H9 (cell line): Measurements from ENCODE around the gene SLC1A7. TPM values are rescaled to one million over a fixed set of nuclear protein-coding genes. Genes with fewer than 3 reads are reported as not detected.

Experiments
- DNase-seq: peaks from one replicate; pipeline ENCODE4 v3.0.0-alpha.2; 2017
- H2AFZ ChIP-seq: one replicate; pipeline ENCODE4 v1.6.1; 2013; ENCODE audit warnings: mild to moderate bottlenecking, low read length, control low read depth, moderate library complexity
- H2AK5ac ChIP-seq: 2 replicates; pipeline ENCODE4 v1.6.1; 2013; ENCODE audit warnings: low read length, control low read depth, mixed read lengths; ENCODE audit not compliant: insufficient read length
- H2BK120ac ChIP-seq: one replicate; pipeline ENCODE4 v1.6.1; 2013; ENCODE audit warnings: low read depth, mild to moderate bottlenecking, low read length, control low read depth, inconsistent platforms; ENCODE audit not compliant: poor library complexity, severe bottlenecking
- H2BK12ac ChIP-seq: 2 replicates; pipeline ENCODE4 v1.6.1; 2013; ENCODE audit warnings: low read length, control low read depth, mixed read lengths, low read depth; ENCODE audit not compliant: insufficient read length
- H2BK15ac ChIP-seq: 2 replicates; pipeline ENCODE4 v1.6.1; 2013; ENCODE audit warnings: low read depth, low read length, control low read depth
- H2BK20ac ChIP-seq: one replicate; pipeline ENCODE4 v1.6.1; 2013; ENCODE audit warnings: low read depth, mild to moderate bottlenecking, low read length, control low read depth, inconsistent platforms; ENCODE audit not compliant: poor library complexity, severe bottlenecking
- H2BK5ac ChIP-seq: 2 replicates; pipeline ENCODE4 v1.6.1; 2013; ENCODE audit warnings: low read length, control low read depth, mixed read lengths; ENCODE audit not compliant: insufficient read length
- H3K14ac ChIP-seq: 2 replicates; pipeline ENCODE4 v1.6.1; 2013; ENCODE audit warnings: low read length, control low read depth; ENCODE audit not compliant: insufficient read depth
- H3K18ac ChIP-seq: 2 replicates; pipeline ENCODE4 v1.6.1; 2013; ENCODE audit warnings: low read depth, mild to moderate bottlenecking, mixed read lengths, low read length, control low read depth; ENCODE audit not compliant: insufficient read length
- H3K23ac ChIP-seq: 2 replicates; pipeline ENCODE4 v1.6.1; 2013; ENCODE audit warnings: low read length, control low read depth, mixed read lengths, low read depth; ENCODE audit not compliant: insufficient read length
- H3K23me2 ChIP-seq: 2 replicates; pipeline ENCODE4 v1.6.1; 2013; ENCODE audit warnings: low read depth, mild to moderate bottlenecking, mixed read lengths, low read length, control low read depth; ENCODE audit not compliant: insufficient read length, poor library complexity, severe bottlenecking
- H3K27ac ChIP-seq: 2 replicates; pipeline ENCODE4 v1.5.1; 2013; ENCODE audit warnings: low read length, control low read depth, mixed read lengths, low read depth; ENCODE audit not compliant: insufficient read length
- H3K27me3 ChIP-seq: 2 replicates; pipeline ENCODE4 v1.6.1; 2013; ENCODE audit warnings: low read length, control low read depth, inconsistent platforms; ENCODE audit not compliant: insufficient read depth
- H3K4ac ChIP-seq: 2 replicates; pipeline ENCODE4 v1.6.1; 2013; ENCODE audit warnings: low read depth, mild to moderate bottlenecking, control low read depth, inconsistent platforms, low read length, moderate library complexity
- H3K4me1 ChIP-seq: 2 replicates; pipeline ENCODE4 v1.6.1; 2013; ENCODE audit warnings: low read length, control low read depth, inconsistent platforms; ENCODE audit not compliant: insufficient read depth
- H3K4me2 ChIP-seq: 2 replicates; pipeline ENCODE4 v1.6.1; 2013; ENCODE audit warnings: low read length, control low read depth, mixed read lengths; ENCODE audit not compliant: insufficient read length, insufficient read depth
- H3K56ac ChIP-seq: 2 replicates; pipeline ENCODE4 v1.6.1; 2013; ENCODE audit warnings: low read depth, mild to moderate bottlenecking, mixed read lengths, low read length, control low read depth; ENCODE audit not compliant: insufficient read length
- H3K79me1 ChIP-seq: 2 replicates; pipeline ENCODE4 v1.6.1; 2013; ENCODE audit warnings: low read depth, mild to moderate bottlenecking, moderate library complexity, low read length, control low read depth, inconsistent platforms; ENCODE audit not compliant: insufficient read depth, poor library complexity, severe bottlenecking
- H3K79me2 ChIP-seq: 2 replicates; pipeline ENCODE4 v1.6.1; 2013; ENCODE audit warnings: low read length, control low read depth, inconsistent platforms; ENCODE audit not compliant: insufficient read depth
- H3K9ac ChIP-seq: 2 replicates; pipeline ENCODE4 v1.6.1; 2013; ENCODE audit warnings: low read length, control low read depth, mixed read lengths; ENCODE audit not compliant: insufficient read length; ENCODE audit errors: extremely low read depth
- H3K9me3 ChIP-seq: one replicate; pipeline ENCODE4 v1.6.1; 2013; ENCODE audit warnings: low read depth, low read length, inconsistent platforms; ENCODE audit not compliant: control insufficient read depth
- H3T11ph ChIP-seq: one replicate; pipeline ENCODE4 v1.6.1; 2013; ENCODE audit warnings: mild to moderate bottlenecking, low read length, control low read depth, inconsistent platforms
- H4K20me1 ChIP-seq: one replicate; pipeline ENCODE4 v1.6.1; 2013; ENCODE audit not compliant: control insufficient read depth, insufficient read length, insufficient read depth
- H4K5ac ChIP-seq: 2 replicates; pipeline ENCODE4 v1.6.1; 2013; ENCODE audit warnings: low read depth, mild to moderate bottlenecking, mixed read lengths, low read length, control low read depth; ENCODE audit not compliant: insufficient read length
- H4K8ac ChIP-seq: replicated peaks from 2 replicates; pipeline ENCODE4 v1.6.1; 2013; ENCODE audit warnings: low read length, control low read depth, mixed read lengths, low read depth; ENCODE audit not compliant: insufficient read length
- H4K91ac ChIP-seq: 2 replicates; pipeline ENCODE4 v1.6.1; 2013; ENCODE audit warnings: low read depth, mild to moderate bottlenecking, moderate library complexity, mixed read lengths, low read length, control low read depth; ENCODE audit not compliant: insufficient read length
- H3K27ac Mint-ChIP-seq, 3 experiments: 2 replicates in 2 of 3; 3 replicates in 1 of 3; pipeline ENCODE4 v1.8.0; 2020 to 2021; ENCODE audit warnings: mixed read lengths in 3 of 3, mild to moderate bottlenecking in 1 of 3, moderate library complexity in 1 of 3
- H3K27me3 Mint-ChIP-seq: 2 replicates; pipeline ENCODE4 v1.8.0; 2021; ENCODE audit warnings: low read depth, mild to moderate bottlenecking, moderate library complexity, mixed read lengths
- H3K36me3 Mint-ChIP-seq, 3 experiments: 2 replicates in 2 of 3; 3 replicates in 1 of 3; pipeline ENCODE4 v1.8.0; 2020 to 2021; ENCODE audit warnings: low read depth in 3 of 3, mixed read lengths in 3 of 3; ENCODE audit not compliant: insufficient read depth in 1 of 3
- H3K4me1 Mint-ChIP-seq, 2 experiments: 2 replicates each; pipeline ENCODE4 v1.8.0; 2020; ENCODE audit warnings: mixed read lengths in 2 of 2
- H3K4me3 Mint-ChIP-seq, 2 experiments: 2 replicates in 1 of 2; 3 replicates in 1 of 2; pipeline ENCODE4 v1.8.0; 2020 to 2021; ENCODE audit warnings: mild to moderate bottlenecking in 2 of 2, mixed read lengths in 2 of 2, moderate library complexity in 1 of 2
- H3K9me3 Mint-ChIP-seq, 2 experiments: 2 replicates in 1 of 2; 3 replicates in 1 of 2; pipeline ENCODE4 v1.8.0; 2020; ENCODE audit warnings: mild to moderate bottlenecking in 2 of 2, mixed read lengths in 2 of 2, moderate library complexity in 1 of 2
- CTCF ChIP-seq: fragments of 200-600 bp; sonication (generic); conservative IDR thresholded peaks from 3 replicates; pipeline ENCODE4 v1.8.0; 2021; ENCODE audit warnings: antibody characterized with exemption, mild to moderate bottlenecking
- WGBS: extraction: QIAGEN DNeasy Blood & Tissue Kit; methylation state at CpG from one replicate; pipeline ENCODE4 v1.1.7; 2013; ENCODE audit warnings: missing lambda C conversion rate, low lambda C conversion rate, mixed read lengths; ENCODE audit not compliant: insufficient read length; ENCODE audit errors: extremely low coverage; 5-methylcytosine and 5-hydroxymethylcytosine counted together
- total RNA-seq: library from RNA; stranded (reverse); gene quantifications from 2 replicates; pipeline ENCODE4 v1.2.1, GENCODE V29; 2021

Gene SLC1A7
- total RNA-seq, 1 experiment from 2014 or later = not detected

- H3K4ac ChIP-seq = no peak overlapping the region
- H2BK120ac ChIP-seq = no peak overlapping the region
- H3K56ac ChIP-seq = no peak overlapping the region
- no CpG with 5 or more reads among the region's 8 CpGs for WGBS
- no peak overlapping the region for H3K27ac ChIP-seq
- no peak overlapping the region for H2BK15ac ChIP-seq
- no peak overlapping the region for H2BK12ac ChIP-seq
- Mint-ChIP-seq H3K4me3 (no peak overlapping the region), H3K27me3 (peaks cover 11% of the 10 kb centered on the region), H3K4me1 (peaks cover 14 to 33% of the 10 kb centered on the region in 2 experiments), H3K27ac (no peak overlapping the region), H3K9me3 (no peaks in the 10 kb centered on the region), H3K36me3 (no peaks in the 10 kb centered on the region; a peak in 1 of 7 replicates)
- no peaks in the 10 kb centered on the region for H3K9me3 ChIP-seq
- no peak overlapping the region for H2BK5ac ChIP-seq
- no peak overlapping the region for H2AFZ ChIP-seq
- H3K23me2 ChIP-seq = no peaks in the 10 kb centered on the region
- H2AK5ac ChIP-seq = no peak overlapping the region
- H4K8ac ChIP-seq = no peak overlapping the region
- no peaks in the 10 kb centered on the region for H3K79me2 ChIP-seq
- H3T11ph ChIP-seq = no peak overlapping the region
- H2BK20ac ChIP-seq = no peak overlapping the region
- no peaks in the 10 kb centered on the region for H4K20me1 ChIP-seq
- H4K5ac ChIP-seq = no peak overlapping the region
- H3K4me1 ChIP-seq = peaks cover 6% of the 10 kb centered on the region; the same call in 1 of the 2 replicates
- H3K4me2 ChIP-seq = no peak overlapping the region
- no peak overlapping the region for H3K23ac ChIP-seq
- no peak for DNase-seq
- H3K9ac ChIP-seq = no peak overlapping the region
- no peaks in the 10 kb centered on the region for H3K79me1 ChIP-seq
- no peaks in the 10 kb centered on the region for H3K27me3 ChIP-seq
- no peak overlapping the region; the same call in 1 of the 2 replicates for H3K14ac ChIP-seq
- H3K18ac ChIP-seq = no peak overlapping the region
- no peak overlapping the region for H4K91ac ChIP-seq
- TF ChIP-seq CTCF = no peak
Measured at GRCh38 chr1:53085405-53085804, 57.0 kb downstream of the SLC1A7 start.
